ENCODE data around the gene HOXC12.

HOXC12 gene

GRCh38 chr12:53972722-53973235, 18.1 kb downstream of the HOXC12 start, which contains the start of gene HOXC11:
Gene HOXC11, plus strand, starts transcription at chr12:53973126. Its CDS starts 116 bp downstream, at chr12:53973242.
- no peaks in the 10 kb centered on the region for H3K9me2 ChIP-seq (replicated peaks; ENCODE audit: insufficient read depth, low read length)
- H3F3A ChIP-seq (ENCODE audit: insufficient read depth, low read length), result peaks cover 4% of the 10 kb centered on the region; the same call in 1 of the 2 replicates
- H3K4me3 ChIP-seq (ENCODE audit: low read length), result no peak within 1 kb of the TSS
- peaks cover 97% of the 10 kb centered on the region for H3K27me3 ChIP-seq (replicated peaks; ENCODE audit: insufficient read depth, low read length)
- H2AFZ ChIP-seq (ENCODE audit: low read length), result no peak within 1 kb of the TSS
- H3K4me2 ChIP-seq (ENCODE audit: low read depth, low read length), result no peak within 1 kb of the TSS
- H3K79me2 ChIP-seq (ENCODE audit: low read length), result no peaks in the 10 kb centered on the region
- no peak for DNase-seq
- TF ChIP-seq EZH2 (optimal IDR thresholded peaks at IDR 0.05; ENCODE audit: low read depth, low read length), result no peak
- no peak for TF ChIP-seq CTCF (IDR thresholded peaks at IDR 0.05; ENCODE audit: low read length)
- TF ChIP-seq EZH2phosphoT487 (IDR thresholded peaks at IDR 0.05; ENCODE audit: low read length), result no peak
- no peaks in the 10 kb centered on the region; the same call in 1 of the 2 replicates for H4K20me1 ChIP-seq (ENCODE audit: insufficient read depth, low read length)
- no peak within 1 kb of the TSS for H3K9ac ChIP-seq (ENCODE audit: low read length)
- H3K27ac ChIP-seq (ENCODE audit: low read length), result no peak within 1 kb of the TSS
- H3K9me3 ChIP-seq (replicated peaks; ENCODE audit: insufficient read depth, low read length), result no peaks in the 10 kb centered on the region
- H3K36me3 ChIP-seq (replicated peaks; ENCODE audit: insufficient read depth, low read length), result no peaks in the 10 kb centered on the region
- H3K4me1 ChIP-seq (ENCODE audit: low read length), result peaks cover 1% of the 10 kb centered on the region; the same call in 1 of the 2 replicates

- TF ChIP-seq CTCF (IDR thresholded peaks at IDR 0.05; ENCODE audit: low read length) (no peak), EZH2phosphoT487 (IDR thresholded peaks at IDR 0.05; ENCODE audit: low read length) (no peak), EZH2 (optimal IDR thresholded peaks at IDR 0.05; ENCODE audit: low read depth, low read length) (no peak)
- Histone ChIP-seq H2AFZ (ENCODE audit: low read length) (no peak overlapping the region), H3K27me3 (replicated peaks; ENCODE audit: insufficient read depth, low read length) (peaks cover 96% of the 10 kb centered on the region), H3K4me3 (ENCODE audit: low read length) (no peak overlapping the region), H3K4me1 (ENCODE audit: low read length) (peaks cover 5% of the 10 kb centered on the region; the same call in 1 of the 2 replicates), H3K9me3 (replicated peaks; ENCODE audit: insufficient read depth, low read length) (no peaks in the 10 kb centered on the region), H3F3A (ENCODE audit: insufficient read depth, low read length) (peaks cover 4% of the 10 kb centered on the region; the same call in 1 of the 2 replicates), H3K9ac (ENCODE audit: low read length) (no peak overlapping the region), H3K4me2 (ENCODE audit: low read depth, low read length) (no peak overlapping the region), H3K9me2 (replicated peaks; ENCODE audit: insufficient read depth, low read length) (no peaks in the 10 kb centered on the region), H4K20me1 (ENCODE audit: insufficient read depth, low read length) (no peaks in the 10 kb centered on the region; the same call in 1 of the 2 replicates), H3K36me3 (replicated peaks; ENCODE audit: insufficient read depth, low read length) (no peaks in the 10 kb centered on the region), H3K27ac (ENCODE audit: low read length) (no peak overlapping the region), H3K79me2 (ENCODE audit: low read length) (no peaks in the 10 kb centered on the region)
- DNase-seq, result no peak
Measured at GRCh38 chr12:53973236-53974042, 18.7 kb downstream of the HOXC12 start.

GRCh38 chr12:53974084-53975063, 19.7 kb downstream of the HOXC12 start, which contains the start of gene HOTAIR:
Gene HOTAIR, minus strand, starts transcription at chr12:53974954.
- no peaks in the 10 kb centered on the region; the same call in 1 of the 2 replicates for H4K20me1 ChIP-seq (ENCODE audit: insufficient read depth, low read length)
- no peak for DNase-seq
- TF ChIP-seq EZH2phosphoT487 (IDR thresholded peaks at IDR 0.05; ENCODE audit: low read length) (no peak), CTCF (IDR thresholded peaks at IDR 0.05; ENCODE audit: low read length) (no peak), EZH2 (optimal IDR thresholded peaks at IDR 0.05; ENCODE audit: low read depth, low read length) (no peak)
- no peaks in the 10 kb centered on the region for H3K9me2 ChIP-seq (replicated peaks; ENCODE audit: insufficient read depth, low read length)
- no peak within 1 kb of the TSS for H3K27ac ChIP-seq (ENCODE audit: low read length)
- H3K9ac ChIP-seq (ENCODE audit: low read length), result no peak within 1 kb of the TSS
- H2AFZ ChIP-seq (ENCODE audit: low read length), result 0 out of 2 replicates have a peak within 1 kb of the TSS, but pooled peaks have one; percentile 15
- no peaks in the 10 kb centered on the region for H3K36me3 ChIP-seq (replicated peaks; ENCODE audit: insufficient read depth, low read length)
- peak within 1 kb of the TSS; percentile 83 for H3K4me2 ChIP-seq (ENCODE audit: low read depth, low read length)
- no peaks in the 10 kb centered on the region for H3K79me2 ChIP-seq (ENCODE audit: low read length)
- H3K9me3 ChIP-seq (replicated peaks; ENCODE audit: insufficient read depth, low read length), result no peaks in the 10 kb centered on the region
- H3K4me1 ChIP-seq (ENCODE audit: low read length), result peaks cover 5% of the 10 kb centered on the region; the same call in 1 of the 2 replicates
- H3K4me3 ChIP-seq (ENCODE audit: low read length), result peak within 1 kb of the TSS; percentile 46; the same call in 1 of the 2 replicates
- peaks cover 96% of the 10 kb centered on the region for H3K27me3 ChIP-seq (replicated peaks; ENCODE audit: insufficient read depth, low read length)
- peaks cover 4% of the 10 kb centered on the region; the same call in 1 of the 2 replicates for H3F3A ChIP-seq (ENCODE audit: insufficient read depth, low read length)

Measured in MM.1S (cell line).